DND-41 (cell line): ENCODE measurements around the gene SAG.

ENCODE experiments used
- ATAC-seq: fragments of 200-7000 bp; cut with Tn5 transposase; 3 replicates; pipeline ENCODE4 v1.9.1; 2021; ENCODE audit warnings: low read depth; ENCODE audit not compliant: insufficient read depth
- DNase-seq: peaks from one replicate; pipeline ENCODE4 v3.0.0-alpha.2; 2020
- H2AFZ ChIP-seq: 2 replicates; pipeline ENCODE4 v1.6.0; 2012; ENCODE audit warnings: low read depth, low read length
- H3K27ac ChIP-seq: 2 replicates; pipeline ENCODE4 v1.5.1; 2012; ENCODE audit warnings: low read length, inconsistent platforms
- H3K27me3 ChIP-seq: fragments of 200-600 bp; sonication (generic); 2 replicates; pipeline ENCODE4 v1.6.0; 2012; ENCODE audit warnings: low read length, mild to moderate bottlenecking, inconsistent platforms; ENCODE audit not compliant: insufficient read depth, poor library complexity
- H3K36me3 ChIP-seq: 2 replicates; pipeline ENCODE4 v1.5.1; 2012; ENCODE audit warnings: low read length, inconsistent platforms; ENCODE audit not compliant: insufficient read depth
- H3K4me1 ChIP-seq: 2 replicates; pipeline ENCODE4 v1.5.1; 2012; ENCODE audit warnings: mild to moderate bottlenecking, low read length; ENCODE audit not compliant: insufficient read depth
- H3K4me2 ChIP-seq: 2 replicates; pipeline ENCODE4 v1.6.0; 2012; ENCODE audit warnings: mild to moderate bottlenecking, moderate library complexity, low read length, inconsistent platforms; ENCODE audit not compliant: insufficient read depth
- H3K4me3 ChIP-seq, 2 experiments: fragments of 200-600 bp in 1 of 2; shearing (Covaris generic) in 1 of 2; 2 replicates each; pipeline ENCODE4 v1.5.1; 2012 to 2016; ENCODE audit warnings: inconsistent platforms in 2 of 2, low read length in 2 of 2, mild to moderate bottlenecking in 2 of 2, low read depth in 1 of 2, moderate library complexity in 1 of 2
- H3K79me2 ChIP-seq: 2 replicates; pipeline ENCODE4 v1.6.0; 2012; ENCODE audit warnings: low read length, inconsistent platforms; ENCODE audit not compliant: insufficient read depth
- H3K9ac ChIP-seq: 2 replicates; pipeline ENCODE4 v1.6.0; 2012; ENCODE audit warnings: low read depth, mild to moderate bottlenecking, inconsistent platforms, low read length, moderate library complexity
- H3K9me3 ChIP-seq: 2 replicates; pipeline ENCODE4 v1.5.1; 2012; ENCODE audit warnings: low read length, moderate library complexity, mild to moderate bottlenecking, inconsistent platforms; ENCODE audit not compliant: insufficient read depth, severe bottlenecking
- H4K20me1 ChIP-seq: 2 replicates; pipeline ENCODE4 v1.6.0; 2012; ENCODE audit warnings: low read length; ENCODE audit not compliant: insufficient read depth
- EZH2 ChIP-seq: IDR thresholded peaks from 3 replicates; pipeline ENCODE4 v1.6.1; 2012; ENCODE audit warnings: borderline replicate concordance, low read depth, mild to moderate bottlenecking, moderate library complexity, low read length, inconsistent platforms; ENCODE audit not compliant: severe bottlenecking
- TF ChIP-seq, protein P1 (sequence below): IDR thresholded peaks from 2 replicates; pipeline ENCODE4 v1.5.1; 2012; ENCODE audit warnings: borderline replicate concordance, low read length, moderate library complexity, mild to moderate bottlenecking; ENCODE audit not compliant: poor library complexity, severe bottlenecking; ENCODE audit errors: extremely low read depth

The SAG gene

DNA sequence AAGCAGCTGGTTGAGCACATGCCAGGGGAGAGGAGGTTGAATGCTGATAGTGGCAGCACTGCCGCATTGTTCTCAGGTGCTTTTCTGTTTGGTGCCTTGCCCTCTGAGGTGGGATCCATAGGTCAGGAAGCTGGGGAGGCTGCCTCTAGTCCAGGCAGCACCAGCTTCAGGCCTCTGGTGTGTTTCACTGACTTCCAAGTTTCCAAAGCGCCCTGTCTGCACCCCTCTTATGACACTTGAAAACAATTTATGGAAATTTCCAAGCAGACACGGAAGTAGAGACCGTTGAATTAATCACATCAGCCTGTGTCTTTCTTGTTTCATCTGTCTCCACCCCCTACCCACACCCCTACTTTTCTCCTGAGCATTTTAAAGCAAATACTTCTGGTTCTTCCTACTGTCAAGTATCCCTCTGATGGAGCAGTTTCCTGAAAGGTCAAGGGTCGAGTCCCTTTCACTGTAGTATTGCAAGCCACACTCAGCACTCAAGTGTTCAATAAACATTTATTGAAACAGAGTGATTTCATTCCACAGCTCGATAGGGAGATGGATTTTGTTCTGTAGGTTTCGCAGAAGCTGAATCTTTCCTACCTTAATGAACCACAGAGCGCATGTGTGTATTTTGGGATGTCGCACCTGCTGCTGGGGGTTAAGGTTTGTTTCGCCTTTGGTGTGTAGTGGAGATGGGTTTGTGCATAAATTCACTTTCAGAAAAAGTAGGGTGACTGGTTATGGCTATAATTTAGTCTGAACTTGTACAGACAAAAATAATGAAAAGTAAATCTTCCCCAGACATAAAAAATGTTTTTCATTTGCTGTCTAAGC lies 68.1 kb downstream of the SAG start:
- Histone ChIP-seq H3K4me3 (no peak overlapping the region), H3K4me2 (no peak overlapping the region), H3K9me3 (no peaks in the 10 kb centered on the region), H3K27me3 (no peaks in the 10 kb centered on the region), H4K20me1 (peaks cover 13% of the 10 kb centered on the region), H3K36me3 (peaks cover 12% of the 10 kb centered on the region), H3K27ac (no peak overlapping the region), H3K9ac (no peak overlapping the region), H3K79me2 (peaks cover 17% of the 10 kb centered on the region), H2AFZ (no peak overlapping the region), H3K4me1 (no peaks in the 10 kb centered on the region)
- DNase-seq = no peak
- no peak for ATAC-seq
- no peak for TF ChIP-seq EZH2
- TF ChIP-seq, protein P1, sequence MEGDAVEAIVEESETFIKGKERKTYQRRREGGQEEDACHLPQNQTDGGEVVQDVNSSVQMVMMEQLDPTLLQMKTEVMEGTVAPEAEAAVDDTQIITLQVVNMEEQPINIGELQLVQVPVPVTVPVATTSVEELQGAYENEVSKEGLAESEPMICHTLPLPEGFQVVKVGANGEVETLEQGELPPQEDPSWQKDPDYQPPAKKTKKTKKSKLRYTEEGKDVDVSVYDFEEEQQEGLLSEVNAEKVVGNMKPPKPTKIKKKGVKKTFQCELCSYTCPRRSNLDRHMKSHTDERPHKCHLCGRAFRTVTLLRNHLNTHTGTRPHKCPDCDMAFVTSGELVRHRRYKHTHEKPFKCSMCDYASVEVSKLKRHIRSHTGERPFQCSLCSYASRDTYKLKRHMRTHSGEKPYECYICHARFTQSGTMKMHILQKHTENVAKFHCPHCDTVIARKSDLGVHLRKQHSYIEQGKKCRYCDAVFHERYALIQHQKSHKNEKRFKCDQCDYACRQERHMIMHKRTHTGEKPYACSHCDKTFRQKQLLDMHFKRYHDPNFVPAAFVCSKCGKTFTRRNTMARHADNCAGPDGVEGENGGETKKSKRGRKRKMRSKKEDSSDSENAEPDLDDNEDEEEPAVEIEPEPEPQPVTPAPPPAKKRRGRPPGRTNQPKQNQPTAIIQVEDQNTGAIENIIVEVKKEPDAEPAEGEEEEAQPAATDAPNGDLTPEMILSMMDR = no peak

DNA sequence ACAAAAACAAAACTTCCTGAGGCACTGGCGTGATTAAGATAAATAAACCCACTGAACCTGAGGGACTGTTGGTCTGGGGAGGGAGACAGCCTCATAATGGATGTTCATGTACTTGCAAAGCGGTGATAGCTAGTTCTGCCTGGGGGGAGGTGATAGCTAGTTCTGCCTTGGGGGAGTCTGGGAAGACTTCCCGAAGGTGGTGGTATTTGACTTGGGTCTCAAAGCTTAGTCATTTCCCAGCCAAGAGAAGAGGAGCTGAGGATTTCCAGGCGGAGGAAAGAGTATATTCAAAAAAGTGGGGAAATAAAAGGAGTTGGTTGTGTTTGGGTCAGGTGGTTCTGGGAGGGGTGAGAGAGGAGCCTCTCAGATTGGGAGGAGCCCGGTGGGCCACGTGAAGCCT lies 71.4 kb downstream of the SAG start:
- no peak overlapping the region for H3K27ac ChIP-seq
- ATAC-seq = no peak
- no peaks in the 10 kb centered on the region for H3K4me1 ChIP-seq

DNA sequence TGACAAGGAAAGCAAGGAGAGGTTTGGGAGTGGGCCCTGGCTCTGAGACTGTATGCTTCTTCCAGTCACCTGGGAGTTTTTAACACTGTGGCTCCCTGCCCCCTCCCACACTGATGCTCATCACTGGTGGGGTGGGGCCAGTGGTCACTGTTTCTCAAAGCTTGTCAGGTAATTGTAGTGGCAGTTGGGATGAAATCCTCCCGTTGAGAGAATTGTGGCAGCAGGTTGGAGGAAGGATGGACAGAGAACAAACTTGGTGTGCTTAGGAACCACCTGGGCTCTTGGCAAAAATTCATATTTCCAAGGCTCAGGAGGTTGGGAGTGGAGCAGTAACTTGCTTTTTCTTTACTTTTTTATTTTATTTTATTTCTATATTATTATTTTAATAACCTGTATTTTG lies 71.8 kb downstream of the SAG start:
- no peaks in the 10 kb centered on the region for H3K4me1 ChIP-seq
- TF ChIP-seq, protein P1 = no peak
- no peak for TF ChIP-seq EZH2

More for the DNA sequence above, 71.4 kb downstream of the SAG start:
- TF ChIP-seq, protein P1 = no peak
- TF ChIP-seq EZH2 = no peak
- H3K9me3 ChIP-seq = no peaks in the 10 kb centered on the region
- no peak for DNase-seq
- H3K4me2 ChIP-seq = no peak overlapping the region
- H3K36me3 ChIP-seq = peaks cover 8% of the 10 kb centered on the region; the same call in 1 of the 2 replicates
- H3K79me2 ChIP-seq = peaks cover 20% of the 10 kb centered on the region
- no peak overlapping the region for H3K9ac ChIP-seq
- no peaks in the 10 kb centered on the region for H3K27me3 ChIP-seq
- no peak overlapping the region for H3K4me3 ChIP-seq
- peaks cover 22% of the 10 kb centered on the region for H4K20me1 ChIP-seq
- H2AFZ ChIP-seq = no peak overlapping the region

More for the DNA sequence above, 71.8 kb downstream of the SAG start:
- ATAC-seq (no peak), DNase-seq (no peak)
- Histone ChIP-seq H3K79me2 (peaks cover 24% of the 10 kb centered on the region), H3K4me2 (no peak overlapping the region), H3K36me3 (0 out of 2 replicates have a peak, but pooled peaks cover 5% of the 10 kb centered on the region), H3K4me3 (no peak overlapping the region), H3K9me3 (no peaks in the 10 kb centered on the region), H3K9ac (no peak overlapping the region), H2AFZ (no peak overlapping the region), H4K20me1 (peaks cover 22% of the 10 kb centered on the region), H3K27ac (no peak overlapping the region), H3K27me3 (no peaks in the 10 kb centered on the region)
